GM18951 (cell line): ENCODE data around the gene TMEM255B.

Experiments used
- POLR2A ChIP-seq: IDR thresholded peaks from 4 replicates; pipeline ENCODE4 v1.6.1; 2011; ENCODE audit warnings: mild to moderate bottlenecking; ENCODE audit not compliant: insufficient read length, insufficient read depth; ENCODE audit errors: extremely low read depth
- in situ Hi-C: fragments of 300-500 bp; cut with MboI; formaldehyde crosslinking; loops from one replicate; pipeline ENCODE4 v1.12.0; 2022; ENCODE audit warnings: low sequenced_read_pairs, mixed read lengths, inconsistent platforms; ENCODE audit not compliant: unreplicated experiment

The TMEM255B gene

GRCh38 chr13:113796211-113796963, 37.4 kb downstream of the TMEM255B start:
- no peak for TF ChIP-seq POLR2A
- in situ Hi-C loops, result no loop called here

- no peak for TF ChIP-seq POLR2A
- in situ Hi-C loops, result no loop called here
Observed at GRCh38 chr13:113796964-113797676, 38.1 kb downstream of the TMEM255B start.

- in situ Hi-C loops, result no loop called here
- no peak for TF ChIP-seq POLR2A
Observed at GRCh38 chr13:113798200-113798811, 39.3 kb downstream of the TMEM255B start.

GRCh38 chr13:113800576-113800926, 41.5 kb downstream of the TMEM255B start:
- TF ChIP-seq POLR2A, result no peak
- in situ Hi-C loops, result no loop called here

GRCh38 chr13:113801289-113801961, 42.4 kb downstream of the TMEM255B start:
- TF ChIP-seq POLR2A, result no peak

GRCh38 chr13:113802090-113802531, 43.1 kb downstream of the TMEM255B start:
- no peak for TF ChIP-seq POLR2A
- in situ Hi-C loops, result no loop called here

More at GRCh38 chr13:113801289-113801961, 42.4 kb downstream of the TMEM255B start:
- in situ Hi-C loops, result no loop called here

GRCh38 chr13:113802761-113803160, 43.7 kb downstream of the TMEM255B start:
- in situ Hi-C loops, result no loop called here
- TF ChIP-seq POLR2A, result no peak

- in situ Hi-C loops, result no loop called here
- TF ChIP-seq POLR2A, result no peak
Observed at GRCh38 chr13:113803409-113804016, 44.5 kb downstream of the TMEM255B start.

GRCh38 chr13:113804017-113804702, 45.1 kb downstream of the TMEM255B start:
- TF ChIP-seq POLR2A, result no peak

GRCh38 chr13:113804703-113805430, 45.8 kb downstream of the TMEM255B start:
- TF ChIP-seq POLR2A, result no peak
- in situ Hi-C loops, result no loop called here

More at GRCh38 chr13:113804017-113804702, 45.1 kb downstream of the TMEM255B start:
- in situ Hi-C loops, result no loop called here

GRCh38 chr13:113805431-113806103, 46.5 kb downstream of the TMEM255B start:
- no peak for TF ChIP-seq POLR2A
- in situ Hi-C loops, result no loop called here
